ENCODE data around the gene NTRK3.

The NTRK3 gene

DNA sequence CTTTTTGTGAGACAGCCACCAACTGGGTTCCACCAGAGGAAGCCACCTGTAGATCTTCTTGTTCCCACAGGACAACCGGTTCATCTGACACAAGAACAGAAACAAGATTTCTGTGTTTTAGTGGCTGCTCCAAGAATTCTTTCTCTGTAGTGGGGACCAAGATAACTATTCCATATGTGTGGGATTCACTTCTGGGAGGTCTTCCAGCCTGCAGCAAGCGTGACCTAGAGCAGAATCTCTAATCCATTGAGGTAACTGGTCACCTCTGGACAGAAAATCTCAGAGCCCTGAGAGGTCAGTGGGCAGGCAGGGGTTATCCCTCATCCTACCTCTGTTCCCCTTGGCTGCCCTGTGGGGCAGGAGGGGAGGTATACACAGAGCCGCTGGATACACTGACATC is 311.3 kb downstream of the NTRK3 start:
- TF ChIP-seq, protein P1, sequence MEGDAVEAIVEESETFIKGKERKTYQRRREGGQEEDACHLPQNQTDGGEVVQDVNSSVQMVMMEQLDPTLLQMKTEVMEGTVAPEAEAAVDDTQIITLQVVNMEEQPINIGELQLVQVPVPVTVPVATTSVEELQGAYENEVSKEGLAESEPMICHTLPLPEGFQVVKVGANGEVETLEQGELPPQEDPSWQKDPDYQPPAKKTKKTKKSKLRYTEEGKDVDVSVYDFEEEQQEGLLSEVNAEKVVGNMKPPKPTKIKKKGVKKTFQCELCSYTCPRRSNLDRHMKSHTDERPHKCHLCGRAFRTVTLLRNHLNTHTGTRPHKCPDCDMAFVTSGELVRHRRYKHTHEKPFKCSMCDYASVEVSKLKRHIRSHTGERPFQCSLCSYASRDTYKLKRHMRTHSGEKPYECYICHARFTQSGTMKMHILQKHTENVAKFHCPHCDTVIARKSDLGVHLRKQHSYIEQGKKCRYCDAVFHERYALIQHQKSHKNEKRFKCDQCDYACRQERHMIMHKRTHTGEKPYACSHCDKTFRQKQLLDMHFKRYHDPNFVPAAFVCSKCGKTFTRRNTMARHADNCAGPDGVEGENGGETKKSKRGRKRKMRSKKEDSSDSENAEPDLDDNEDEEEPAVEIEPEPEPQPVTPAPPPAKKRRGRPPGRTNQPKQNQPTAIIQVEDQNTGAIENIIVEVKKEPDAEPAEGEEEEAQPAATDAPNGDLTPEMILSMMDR (conservative IDR thresholded peaks at IDR 0.05; ENCODE audit: control insufficient read depth, insufficient read depth, low read depth, low read length) = no peak
- no peak overlapping the region for H3K4me3 ChIP-seq (ENCODE audit: control insufficient read depth, low read depth, low read length)
- no peak for DNase-seq (ENCODE audit: low read depth)

DNA sequence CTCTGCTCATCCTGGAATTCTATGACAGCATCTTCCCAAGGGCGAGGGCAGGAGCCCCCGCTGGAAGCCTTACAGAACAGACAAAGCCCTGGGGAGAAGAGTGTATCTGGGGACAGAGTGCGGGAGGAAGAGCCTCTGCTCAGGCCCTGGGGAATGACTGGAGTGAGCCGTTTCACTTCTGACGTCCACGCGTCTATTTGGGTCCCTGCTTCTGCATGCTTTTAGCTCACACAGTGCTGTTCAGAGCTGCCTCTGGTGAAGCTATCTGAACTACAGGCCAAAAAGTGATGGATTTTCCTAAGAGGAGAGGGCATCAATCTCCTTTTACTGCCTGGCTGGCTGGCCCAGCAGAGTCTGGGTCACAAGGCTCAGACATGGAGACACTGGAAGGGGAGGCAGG is 311.8 kb downstream of the NTRK3 start:
- no peak overlapping the region for H3K4me3 ChIP-seq (ENCODE audit: control insufficient read depth, low read depth, low read length)
- no peak for DNase-seq (ENCODE audit: low read depth)
- TF ChIP-seq, protein P1 (conservative IDR thresholded peaks at IDR 0.05; ENCODE audit: control insufficient read depth, insufficient read depth, low read depth, low read length) = no peak

DNA sequence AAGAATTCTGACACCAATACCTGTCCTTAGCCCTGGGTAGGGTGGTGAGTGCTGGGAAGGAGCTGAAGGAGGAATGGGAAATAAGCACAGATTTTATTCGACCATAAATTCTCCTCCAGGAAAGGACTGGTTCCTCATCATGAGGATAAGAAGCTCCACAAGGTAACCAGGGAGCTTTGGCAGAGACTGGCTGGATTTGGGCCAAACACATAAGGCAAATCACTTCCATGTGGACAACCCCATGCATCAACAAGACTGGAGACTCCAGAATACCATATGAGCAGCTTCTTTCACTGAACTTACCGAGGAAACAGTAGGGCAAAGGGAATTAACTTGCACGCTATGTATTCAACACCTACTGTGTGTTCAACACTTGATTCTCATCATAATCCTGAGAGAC is 312.5 kb downstream of the NTRK3 start:
- TF ChIP-seq, protein P1 (conservative IDR thresholded peaks at IDR 0.05; ENCODE audit: control insufficient read depth, insufficient read depth, low read depth, low read length) = no peak
- peak; percentile 2 for DNase-seq (ENCODE audit: low read depth)
- no peak overlapping the region for H3K4me3 ChIP-seq (ENCODE audit: control insufficient read depth, low read depth, low read length)

DNA sequence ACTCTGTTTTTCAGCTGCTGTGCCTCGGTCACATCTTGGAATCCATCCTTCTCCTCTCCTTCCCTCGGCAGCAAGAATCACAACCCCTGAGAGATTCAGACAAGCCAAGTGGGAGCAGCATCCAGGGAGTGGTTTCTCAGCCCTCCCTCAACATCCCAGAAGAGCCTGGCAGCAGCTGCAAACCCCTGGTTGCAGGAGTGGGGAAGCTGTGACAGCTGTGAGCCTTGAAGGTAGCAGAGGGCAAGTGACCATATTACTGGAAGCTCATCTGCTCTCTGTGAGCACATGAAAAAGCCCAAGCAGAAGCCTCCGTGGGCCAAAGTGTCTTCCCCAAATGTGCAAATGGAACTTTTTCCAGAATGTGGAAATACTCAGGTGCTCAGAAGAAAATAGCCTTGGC is 312.9 kb downstream of the NTRK3 start:
- DNase-seq (ENCODE audit: low read depth) = no peak
- no peak overlapping the region for H3K4me3 ChIP-seq (ENCODE audit: control insufficient read depth, low read depth, low read length)
- TF ChIP-seq, protein P1 (conservative IDR thresholded peaks at IDR 0.05; ENCODE audit: control insufficient read depth, insufficient read depth, low read depth, low read length) = no peak

DNA sequence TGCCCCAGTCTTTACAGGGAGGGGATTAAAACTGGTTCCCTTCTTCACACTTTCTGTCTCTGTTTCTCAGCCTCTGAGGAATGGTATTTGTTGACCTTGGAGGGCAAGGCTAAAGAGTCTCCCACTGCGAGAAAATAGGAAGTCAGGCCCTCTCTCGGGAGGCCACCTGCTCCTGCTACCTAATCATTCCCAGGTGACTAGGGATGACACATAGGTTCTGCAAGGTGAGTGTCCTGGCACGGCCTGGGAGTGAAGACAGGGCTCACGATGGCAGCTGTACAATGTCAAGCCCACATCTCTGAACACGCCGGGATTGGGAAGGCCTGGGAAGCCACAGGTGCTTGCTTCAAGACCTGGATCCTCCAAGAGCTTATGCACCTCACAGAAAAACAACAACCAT is 314.2 kb downstream of the NTRK3 start:
- DNase-seq (ENCODE audit: low read depth) = no peak
- no peak overlapping the region for H3K4me3 ChIP-seq (ENCODE audit: control insufficient read depth, low read depth, low read length)
- TF ChIP-seq, protein P1 (conservative IDR thresholded peaks at IDR 0.05; ENCODE audit: control insufficient read depth, insufficient read depth, low read depth, low read length) = no peak

DNA sequence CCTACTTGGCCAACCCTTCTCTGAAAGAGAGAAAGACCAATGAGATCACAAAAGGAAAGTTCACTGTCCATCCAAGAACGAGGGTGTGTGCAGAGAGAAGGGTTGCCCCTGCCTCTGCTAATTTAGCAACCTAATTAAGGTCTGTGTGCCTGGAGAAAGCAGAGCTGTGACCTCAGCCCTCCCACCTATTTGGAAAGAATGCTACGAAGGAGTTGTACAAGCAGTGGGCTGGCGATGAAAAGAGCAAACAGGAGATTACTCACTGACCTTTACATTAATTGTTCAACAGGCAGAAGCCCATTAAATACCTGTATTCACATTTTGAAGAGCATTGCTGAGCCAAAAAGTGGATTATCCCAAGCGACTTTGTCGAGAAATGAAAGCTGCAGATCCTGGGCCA is 314.9 kb downstream of the NTRK3 start:
- TF ChIP-seq, protein P1 (conservative IDR thresholded peaks at IDR 0.05; ENCODE audit: control insufficient read depth, insufficient read depth, low read depth, low read length) = no peak
- no peak overlapping the region for H3K4me3 ChIP-seq (ENCODE audit: control insufficient read depth, low read depth, low read length)
- DNase-seq (ENCODE audit: low read depth) = no peak

DNA sequence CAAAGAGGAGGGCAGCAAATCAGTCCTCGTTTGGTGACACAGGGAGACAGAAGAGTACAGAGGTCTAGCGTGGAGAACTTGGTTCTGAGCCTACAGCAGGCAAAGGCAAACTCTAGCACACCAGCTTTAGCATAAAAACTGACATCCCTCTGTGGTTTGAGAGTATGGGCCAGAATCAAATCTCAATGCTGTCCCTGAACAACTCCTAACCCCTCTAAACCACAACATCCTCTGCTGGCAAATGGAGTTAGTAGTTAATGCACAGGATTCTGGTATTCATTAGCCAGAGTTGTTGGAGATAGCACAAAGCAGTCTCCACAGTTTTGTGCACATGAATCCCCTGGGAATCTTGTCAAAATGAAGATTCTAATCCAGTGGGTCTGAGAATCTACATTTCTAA is 315.8 kb downstream of the NTRK3 start:
- DNase-seq (ENCODE audit: low read depth) = no peak
- no peak overlapping the region for H3K4me3 ChIP-seq (ENCODE audit: control insufficient read depth, low read depth, low read length)
- TF ChIP-seq, protein P1 (conservative IDR thresholded peaks at IDR 0.05; ENCODE audit: control insufficient read depth, insufficient read depth, low read depth, low read length) = no peak

All from fibroblast of mammary gland (primary cell).